HG02943 (cell line): ENCODE data around the gene PHF2.
"Not testable (repeated sequence)": the region's sequence is repeated elsewhere in the genome, so short reads cannot be mapped to it uniquely, and the experiment has no call there.

Source experiments
- ATAC-seq: cut with Tn5 transposase; IDR thresholded peaks from one replicate; pipeline ENCODE4 v1.9.1; 2021; ENCODE audit warnings: mild to moderate bottlenecking, low read depth, moderate library complexity; ENCODE audit not compliant: unreplicated experiment

PHF2 gene

DNA sequence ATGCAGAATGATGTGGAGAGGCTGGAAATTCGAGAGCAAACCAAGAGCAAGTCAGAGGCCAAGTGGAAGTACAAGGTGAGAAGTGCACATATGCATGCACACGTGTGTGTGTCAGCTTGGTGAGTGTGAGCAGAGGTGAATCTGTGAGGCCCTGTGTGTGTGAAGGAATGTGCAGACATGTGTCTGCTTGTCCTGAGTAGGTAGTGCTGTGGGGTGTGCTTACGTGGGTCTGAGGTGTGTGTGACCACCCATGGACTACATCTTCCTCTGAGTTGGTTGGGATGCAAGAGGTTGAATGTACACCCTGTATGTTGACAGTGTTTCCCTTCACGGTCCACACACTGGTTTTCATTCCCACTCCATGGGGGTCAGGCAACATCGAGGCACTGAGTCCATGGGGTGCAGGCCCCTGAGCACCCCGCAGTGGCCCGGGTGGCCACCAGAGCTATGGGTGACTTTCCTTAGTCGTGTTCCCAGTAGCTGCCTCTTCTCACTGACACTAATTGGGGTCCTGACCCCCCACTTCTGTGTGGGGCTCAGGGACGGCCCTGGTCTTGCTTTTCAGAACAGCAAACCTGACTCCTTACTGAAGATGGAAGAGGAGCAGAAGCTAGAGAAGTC is 86.7 kb downstream of the PHF2 start:
- no peak for ATAC-seq

DNA sequence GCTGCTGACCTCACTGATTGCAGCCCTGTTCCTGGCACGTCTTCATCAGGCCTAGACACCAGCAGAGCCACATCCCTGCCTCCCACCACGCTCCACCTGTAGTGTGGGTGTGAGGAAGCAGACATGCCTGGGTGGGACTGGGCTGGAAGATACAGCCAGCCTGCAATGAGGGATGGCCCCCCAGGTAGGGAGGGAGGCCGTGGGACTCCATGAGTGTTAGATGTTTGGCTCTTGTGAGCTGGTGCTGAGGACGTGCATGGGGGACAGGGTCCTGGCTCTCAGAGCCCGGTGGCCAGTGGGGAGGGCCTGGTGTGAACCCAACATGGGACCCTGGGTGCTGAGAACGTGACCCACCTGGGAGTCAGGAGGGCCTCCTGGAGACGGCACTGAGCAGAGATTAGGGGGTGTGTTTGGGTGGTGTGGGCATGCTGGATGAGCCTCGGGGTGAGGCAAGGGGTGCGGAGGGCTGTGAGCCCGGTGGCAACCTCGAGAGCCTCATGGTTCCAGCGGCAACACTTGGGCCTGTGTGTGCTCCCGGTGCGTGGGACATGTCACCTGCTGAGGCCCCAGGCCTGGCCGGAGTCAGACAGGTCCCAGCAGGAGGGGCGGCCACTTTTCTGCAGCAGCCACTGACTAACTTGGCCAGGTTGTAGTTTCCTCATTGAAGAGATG is 87.6 kb downstream of the PHF2 start:
- no peak for ATAC-seq

DNA sequence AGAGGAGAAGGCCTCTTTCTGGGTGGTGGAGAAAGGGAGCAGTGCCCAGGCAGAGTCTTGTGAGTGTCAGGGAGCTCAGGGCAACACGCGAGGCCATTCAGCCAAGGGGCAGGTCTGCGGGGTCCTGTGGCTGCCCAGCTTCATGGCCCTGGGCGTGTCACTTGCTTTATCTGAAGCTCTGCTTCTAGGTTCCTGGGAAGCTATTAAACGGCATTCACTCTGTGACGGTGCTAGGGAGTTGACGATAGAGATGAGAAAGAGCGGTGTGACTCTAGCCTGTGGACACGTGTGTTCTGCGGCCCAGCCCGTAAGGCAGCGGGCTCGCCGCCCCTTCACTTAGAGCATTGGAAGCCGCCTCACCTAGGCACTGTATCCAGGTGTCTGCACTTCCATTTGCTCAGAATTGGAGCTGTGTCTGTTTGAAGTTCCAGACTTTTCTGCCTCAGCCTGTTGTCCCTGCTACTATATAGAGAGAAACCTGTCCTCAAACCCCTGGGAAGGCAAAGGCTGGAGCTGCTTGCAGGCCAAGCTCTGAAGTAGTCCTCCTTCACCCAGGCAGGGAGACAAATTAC is 88.3 kb downstream of the PHF2 start:
- ATAC-seq: no peak

DNA sequence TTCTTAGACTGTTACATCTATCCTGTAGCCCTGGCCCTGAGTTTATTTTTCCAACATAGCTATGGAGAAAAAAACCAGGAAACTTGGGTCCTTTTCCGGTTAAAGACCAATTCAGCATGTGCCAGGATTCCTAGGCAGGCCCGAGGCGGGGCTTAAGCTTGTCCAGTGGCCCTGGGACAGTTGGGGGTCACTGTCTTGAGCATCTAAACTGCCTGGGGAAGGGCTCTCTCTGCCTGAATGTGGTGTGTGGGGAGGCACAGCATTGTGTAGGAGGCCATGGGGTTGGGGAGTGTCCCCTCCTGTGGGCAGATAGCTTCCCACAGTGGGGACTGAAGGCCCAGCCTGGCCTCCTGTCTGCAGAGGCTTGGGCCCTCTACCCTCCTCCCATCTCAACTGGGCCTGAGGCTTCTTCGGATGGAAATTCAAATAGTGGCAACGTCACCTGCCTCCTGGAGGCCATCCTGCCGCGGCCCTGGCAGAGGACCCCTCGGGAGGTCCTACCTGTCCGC is 88.8 kb downstream of the PHF2 start:
- no peak for ATAC-seq

DNA sequence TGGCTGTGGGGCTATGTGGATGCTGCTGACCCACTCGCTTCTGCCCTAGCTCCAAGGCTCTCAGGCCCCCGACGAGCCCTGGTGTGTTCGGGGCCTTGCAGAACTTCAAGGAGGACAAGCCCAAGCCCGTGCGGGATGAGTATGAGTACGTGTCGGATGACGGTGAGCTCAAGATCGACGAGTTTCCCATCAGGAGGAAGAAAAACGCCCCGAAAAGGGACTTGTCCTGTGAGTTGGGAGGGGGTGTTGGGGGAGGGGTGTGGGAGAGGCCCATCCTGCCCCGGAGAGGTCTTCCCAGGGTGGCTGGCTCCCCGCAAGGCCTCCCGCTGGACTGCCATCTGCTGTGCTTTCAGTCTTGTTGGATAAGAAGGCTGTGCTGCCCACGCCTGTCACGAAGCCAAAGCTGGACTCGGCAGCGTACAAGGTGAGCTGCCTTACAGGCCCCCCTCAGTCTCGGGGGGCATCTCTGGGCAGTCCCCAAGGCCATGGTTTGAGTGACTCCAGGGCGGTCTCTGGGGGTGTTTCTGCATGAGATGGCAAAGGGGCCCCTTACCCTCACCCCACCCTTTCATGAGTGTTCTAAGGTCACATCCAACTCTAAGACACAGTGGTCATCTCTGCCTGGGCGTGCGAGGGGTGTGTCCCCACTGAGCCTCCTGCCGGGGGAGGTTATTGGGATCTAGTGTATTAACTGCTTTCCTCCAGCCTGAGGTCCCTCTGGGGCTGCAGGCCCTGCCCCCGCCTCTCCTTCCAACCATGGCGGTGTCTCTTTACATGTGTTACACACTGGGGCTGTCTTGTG is 89.5 kb downstream of the PHF2 start:
- no peak for ATAC-seq

DNA sequence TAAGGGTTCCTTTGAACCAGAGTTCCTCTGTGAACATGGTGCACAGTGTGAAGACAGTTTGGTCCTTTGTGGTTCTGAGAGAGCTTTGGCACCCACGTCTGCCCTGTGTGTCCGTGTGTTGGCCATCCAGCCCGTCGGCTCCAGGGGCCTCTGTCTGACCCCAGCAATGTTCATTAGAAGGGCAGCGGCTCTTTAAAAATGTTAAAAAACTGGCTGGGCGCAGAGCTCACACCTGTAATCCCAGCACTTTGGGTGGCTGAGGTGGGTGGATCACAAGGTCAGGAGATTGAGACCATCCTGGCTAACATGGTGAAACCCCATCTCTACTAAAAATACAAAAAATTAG is 90.0 kb downstream of the PHF2 start:
- not testable (repeated sequence) for ATAC-seq

DNA sequence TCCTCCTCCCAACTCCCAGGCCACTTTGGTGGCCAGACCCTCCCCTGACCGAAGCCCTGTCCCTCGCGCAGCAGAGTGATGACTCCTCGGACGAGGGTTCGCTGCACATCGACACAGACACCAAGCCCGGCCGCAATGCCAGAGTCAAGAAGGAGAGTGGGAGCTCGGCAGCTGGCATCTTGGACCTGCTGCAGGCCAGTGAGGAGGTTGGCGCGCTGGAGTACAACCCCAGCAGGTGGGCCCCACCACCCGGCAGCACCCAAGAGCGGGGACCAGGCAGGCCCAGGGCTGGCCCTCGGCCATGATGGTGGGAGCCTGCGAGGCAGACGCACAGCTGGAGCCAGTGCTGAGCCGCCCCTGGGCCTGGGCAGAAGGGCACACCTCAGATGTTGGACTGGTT is 90.6 kb downstream of the PHF2 start:
- no peak for ATAC-seq

DNA sequence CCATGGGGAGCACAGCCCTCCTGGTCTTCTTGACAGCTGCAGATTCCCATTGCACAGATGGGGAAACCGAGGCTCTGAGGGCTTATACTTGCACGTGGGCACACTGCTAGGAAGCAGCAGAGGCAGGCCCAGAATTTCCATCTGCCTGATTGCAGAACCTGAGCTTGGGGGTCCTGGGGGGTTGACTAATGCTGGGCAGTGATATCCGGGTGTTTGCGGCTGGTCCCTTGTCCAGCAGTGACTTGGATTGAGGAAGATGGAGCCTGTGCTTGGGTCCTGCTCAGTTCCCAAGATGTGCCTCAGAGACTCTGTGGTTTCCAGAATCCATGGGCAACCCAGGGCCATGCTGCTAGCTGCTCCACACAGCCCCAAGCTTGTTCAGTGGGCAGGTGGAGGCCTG is 91.2 kb downstream of the PHF2 start:
- no peak for ATAC-seq

DNA sequence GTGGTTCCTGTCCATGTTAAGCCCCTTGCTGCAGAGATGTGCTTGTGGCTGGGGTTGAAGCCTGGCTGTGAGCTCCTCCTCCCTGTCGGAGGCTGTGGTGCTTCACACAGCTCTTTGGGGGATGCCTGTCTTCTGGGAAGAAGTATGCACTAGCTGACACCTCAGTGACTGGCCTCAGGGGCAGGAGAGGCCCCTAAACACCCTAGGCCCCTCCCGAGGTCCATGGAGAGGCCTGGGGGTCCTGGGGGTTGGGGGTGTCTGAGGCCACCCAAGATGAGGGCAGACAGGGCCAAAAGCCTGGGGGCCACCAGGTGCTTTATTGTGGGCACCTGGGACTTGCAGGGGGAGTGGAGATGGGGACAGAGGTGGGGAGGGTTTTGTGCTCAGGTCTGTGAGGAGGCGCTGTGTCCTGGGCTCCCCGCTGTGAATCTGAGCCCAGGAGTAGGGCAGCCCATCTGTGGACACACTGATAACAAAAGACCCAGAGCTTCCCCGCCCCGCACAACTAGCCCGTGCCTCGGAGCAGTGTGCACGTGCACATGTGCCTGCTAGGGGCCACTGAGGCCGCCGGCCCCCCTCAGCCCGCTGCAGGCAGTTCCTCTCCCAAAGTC is 92.0 kb downstream of the PHF2 start:
- ATAC-seq: no peak

DNA sequence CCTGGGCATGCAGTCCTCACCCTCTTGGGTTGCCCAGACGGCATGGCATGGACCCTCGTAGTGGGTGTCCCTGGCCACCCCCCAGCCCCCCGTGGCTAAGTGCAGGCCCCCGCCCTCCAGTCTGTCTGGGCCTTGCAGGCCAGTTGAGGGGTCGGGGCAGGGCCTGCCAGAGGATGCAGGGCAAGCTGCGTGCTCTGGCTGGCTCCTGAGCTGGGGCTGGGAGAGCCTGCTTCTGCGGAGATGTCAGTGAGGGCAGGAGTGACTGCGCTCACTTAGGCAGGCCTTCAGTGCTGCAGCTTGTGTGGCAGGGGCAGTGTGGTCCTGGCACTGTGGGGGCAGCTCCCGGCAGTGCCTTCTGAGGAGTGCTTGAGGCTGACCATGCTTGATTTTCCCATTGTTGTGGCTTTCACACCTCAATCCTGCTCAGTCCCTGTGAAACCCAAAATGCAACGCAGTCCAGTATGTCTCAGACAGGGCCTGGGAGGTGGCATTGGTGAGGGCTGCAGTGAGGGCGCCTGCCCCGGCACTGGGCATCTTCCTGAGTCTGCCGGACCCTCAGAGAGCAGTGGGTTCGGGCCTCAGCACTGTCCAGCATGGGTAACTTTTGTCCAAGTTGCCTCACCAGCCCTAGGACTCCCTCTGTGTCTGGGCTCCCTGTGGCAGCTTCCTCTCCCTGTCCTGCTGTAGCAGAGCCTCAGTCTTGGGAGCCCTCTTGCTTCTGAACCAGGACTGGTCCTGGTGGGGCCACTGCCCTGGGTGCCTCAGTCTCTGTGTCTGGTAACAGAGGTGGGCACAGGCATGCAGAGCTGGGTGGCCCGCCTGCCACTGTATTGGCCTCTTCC is 93.0 kb downstream of the PHF2 start:
- no peak for ATAC-seq

DNA sequence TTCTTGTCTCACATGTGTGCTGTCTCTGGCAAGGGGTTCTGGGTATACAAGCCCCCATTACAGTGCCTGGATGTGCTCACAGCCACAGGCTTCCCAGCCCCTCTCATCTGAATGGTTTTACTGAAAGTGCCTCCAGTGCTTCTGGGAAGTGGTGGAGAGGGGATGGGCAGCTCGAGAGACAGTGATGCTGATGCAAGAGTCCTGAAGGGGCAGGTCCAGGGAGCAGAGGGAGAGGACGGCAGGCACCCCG is 93.5 kb downstream of the PHF2 start:
- no peak for ATAC-seq

DNA sequence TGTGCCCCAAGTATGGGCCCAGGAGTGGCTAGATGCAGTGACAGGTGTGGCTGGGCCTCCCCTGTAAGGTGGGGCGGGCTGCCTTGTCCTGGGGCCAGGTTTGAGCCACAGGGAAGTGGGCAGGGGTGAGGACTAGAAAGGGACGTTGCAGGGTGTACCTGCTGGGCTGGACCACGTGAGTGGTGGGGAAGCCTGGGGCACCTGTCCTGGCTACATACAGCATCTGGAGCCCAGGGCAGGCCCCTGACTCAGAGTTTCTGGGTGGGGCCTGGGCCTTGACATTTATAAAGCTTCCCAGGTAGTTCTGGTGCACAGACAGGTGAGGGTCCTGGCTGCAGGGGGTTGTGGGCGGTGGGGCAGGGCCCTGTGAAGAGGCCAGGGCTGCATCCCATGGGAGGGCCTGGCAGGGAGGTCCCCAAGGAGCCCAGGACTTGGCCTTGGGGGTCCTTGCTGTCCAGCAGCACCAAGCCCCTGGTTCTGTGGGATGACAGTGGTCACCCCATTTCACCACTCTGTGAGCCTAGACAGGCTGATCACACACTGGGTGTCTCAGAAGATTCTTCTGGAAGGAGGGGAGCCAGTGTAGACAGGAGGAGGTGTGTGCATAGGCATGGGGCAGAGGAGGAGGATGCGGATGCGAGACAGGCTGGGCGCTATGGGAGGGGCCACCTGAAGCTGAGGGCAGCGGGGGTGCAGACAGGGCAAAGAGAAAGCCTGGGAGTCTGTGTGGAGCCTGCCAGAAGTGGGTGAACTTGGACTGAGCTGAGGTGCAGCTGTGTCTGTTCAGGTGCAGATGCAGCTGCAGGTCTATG is 94.0 kb downstream of the PHF2 start:
- ATAC-seq: no peak

DNA sequence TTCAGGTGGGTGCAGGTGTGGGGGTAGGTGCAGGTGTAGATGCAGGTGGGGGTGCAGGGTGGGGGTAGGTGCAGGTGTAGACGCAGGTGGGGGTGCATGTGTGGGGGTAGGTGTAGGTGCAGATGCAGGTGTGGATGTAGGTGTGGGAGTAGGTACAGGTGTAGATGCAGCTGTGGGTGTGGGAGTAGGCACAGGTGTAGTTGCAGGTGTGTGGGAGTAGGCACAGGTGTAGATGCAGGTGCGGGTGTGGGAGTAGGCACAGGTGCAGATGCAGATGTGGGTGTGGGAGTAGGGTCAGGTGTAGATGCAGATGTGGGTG is 94.6 kb downstream of the PHF2 start:
- ATAC-seq: no peak

DNA sequence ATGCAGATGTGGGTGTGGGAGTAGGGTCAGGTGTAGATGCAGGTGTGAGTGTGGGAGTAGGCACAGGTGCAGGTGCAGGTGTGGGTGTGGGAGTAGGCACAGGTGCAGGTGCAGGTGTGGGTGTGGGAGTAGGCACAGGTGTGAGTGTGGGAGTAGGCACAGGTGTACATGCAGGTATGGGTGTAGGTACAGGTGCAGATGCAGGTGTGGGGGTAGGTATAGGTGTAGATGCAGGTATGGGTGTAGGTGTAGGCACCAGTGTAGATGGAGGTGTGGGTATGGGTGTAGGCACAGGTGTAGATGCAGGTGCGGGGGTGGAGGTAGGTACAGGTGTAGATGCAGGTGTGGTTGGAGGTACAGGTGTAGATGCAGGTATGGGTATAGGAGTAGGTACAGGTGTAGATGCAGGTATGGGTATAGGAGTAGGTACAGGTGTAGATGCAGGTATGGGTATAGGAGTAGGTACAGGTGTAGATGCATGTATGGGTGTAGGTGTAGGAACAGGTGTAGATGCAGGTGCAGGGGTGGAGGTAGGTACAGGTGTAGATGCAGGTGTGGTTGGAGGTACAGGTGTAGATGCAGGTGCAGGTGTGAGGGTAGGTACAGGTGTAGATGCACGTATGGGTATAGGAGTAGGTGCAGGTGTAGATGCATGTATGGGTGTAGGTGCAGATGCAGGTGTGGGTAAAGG is 96.1 kb downstream of the PHF2 start:
- not testable (repeated sequence) for ATAC-seq

DNA sequence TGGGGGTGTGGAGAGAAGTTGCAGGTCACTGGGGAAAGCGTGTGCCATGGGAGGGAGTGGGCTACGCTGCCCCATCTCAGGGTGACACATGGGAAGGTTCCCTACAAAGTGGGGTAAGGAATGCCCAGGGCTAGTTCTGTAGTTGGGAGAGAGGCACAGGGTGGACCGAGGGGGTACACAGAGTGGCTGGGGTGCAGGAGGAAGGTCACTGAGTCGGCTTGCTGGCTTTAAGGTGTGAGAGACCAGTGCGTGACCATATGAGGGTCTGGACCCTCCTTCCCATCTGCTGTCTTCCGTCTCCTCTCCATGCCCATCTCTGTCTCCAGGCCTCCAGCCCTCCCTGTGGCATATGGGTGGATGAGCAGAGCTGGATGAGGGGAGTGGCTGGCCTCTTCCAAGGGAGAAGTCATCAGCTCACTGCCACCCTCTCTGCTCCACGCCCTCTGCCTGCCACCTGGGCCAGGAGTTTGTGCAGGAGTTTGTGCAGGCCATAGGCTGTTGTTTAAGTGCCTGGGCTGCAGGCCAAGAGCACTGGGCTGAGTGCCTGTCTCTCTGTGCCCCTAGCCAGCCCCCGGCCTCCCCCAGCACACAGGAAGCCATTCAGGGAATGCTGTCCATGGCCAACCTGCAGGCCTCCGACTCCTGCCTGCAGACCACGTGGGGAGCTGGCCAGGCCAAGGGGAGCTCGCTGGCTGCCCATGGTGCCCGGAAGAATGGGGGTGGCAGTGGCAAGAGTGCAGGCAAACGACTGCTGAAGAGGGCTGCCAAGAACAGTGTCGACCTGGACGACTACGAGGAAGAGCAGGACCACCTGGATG is 96.8 kb downstream of the PHF2 start:
- no peak for ATAC-seq

DNA sequence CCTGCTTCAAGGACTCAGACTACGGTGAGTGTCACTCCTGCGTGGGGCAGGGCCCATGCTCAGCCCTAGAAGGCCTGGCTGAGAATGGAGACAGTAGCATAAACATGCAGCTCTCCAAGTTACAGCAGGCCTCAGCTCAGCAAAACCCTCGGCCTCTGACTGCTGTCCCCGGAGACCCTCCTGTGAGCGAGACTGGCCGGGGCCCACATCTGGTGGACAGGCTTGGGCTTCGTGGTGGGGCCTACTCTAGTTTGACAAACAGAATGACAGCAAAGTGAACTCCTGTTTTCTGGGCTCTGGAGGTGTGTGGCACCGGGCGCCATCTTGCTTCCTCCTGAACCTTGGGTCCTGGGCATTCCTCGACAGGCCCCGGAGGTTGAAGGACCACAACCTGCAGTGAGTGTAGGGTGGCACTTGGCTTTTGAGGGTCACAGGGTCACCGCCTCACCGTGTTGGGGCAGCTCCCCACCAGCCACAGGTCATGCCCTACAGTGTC is 97.5 kb downstream of the PHF2 start:
- ATAC-seq: no peak

DNA sequence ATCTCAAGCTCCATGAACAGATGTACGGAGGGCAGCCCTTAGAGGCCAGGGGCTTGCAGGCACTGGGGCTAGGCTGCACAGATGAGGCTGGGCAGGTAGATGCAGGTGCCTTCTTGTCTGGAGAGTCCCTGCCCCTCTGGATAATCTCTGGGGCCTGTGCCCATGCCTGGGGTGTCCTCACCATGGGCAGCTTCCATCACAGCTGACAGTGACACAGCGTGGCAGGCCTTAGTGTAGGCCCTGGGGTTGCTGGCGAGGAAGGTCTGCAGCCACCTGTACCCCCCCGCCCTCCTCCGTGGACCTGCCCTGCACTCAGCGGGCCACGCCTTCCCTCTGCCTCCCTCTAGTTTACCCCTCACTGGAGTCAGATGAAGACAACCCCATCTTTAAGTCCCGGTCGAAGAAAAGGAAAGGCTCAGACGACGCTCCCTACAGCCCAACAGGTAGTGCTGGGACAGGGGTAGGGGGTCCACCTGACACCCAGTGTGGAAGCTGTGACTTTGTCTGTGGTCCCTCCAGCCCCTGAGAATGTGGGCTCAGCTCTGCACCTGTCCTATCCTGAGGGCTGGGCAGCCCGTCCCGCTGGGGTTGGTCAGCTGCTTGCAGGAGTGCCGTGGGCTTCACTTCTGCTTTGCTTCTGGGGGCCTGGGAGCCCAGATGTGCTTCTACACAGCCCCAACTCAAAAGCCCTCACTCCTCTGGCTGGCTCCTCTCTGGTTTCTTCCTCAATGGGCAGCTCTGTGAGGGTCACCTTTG is 98.4 kb downstream of the PHF2 start:
- no peak for ATAC-seq
